NB4 (cell line): ENCODE data around the gene SAXO1.

Experiments
- DNase-seq: peaks from one replicate; pipeline ENCODE4 v3.0.0; 2010; ENCODE audit warnings: low read depth
- H3K4me3 ChIP-seq: one replicate; pipeline ENCODE4 v1.5.1; 2011; ENCODE audit warnings: mild to moderate bottlenecking, low read depth, low read length, moderate library complexity
- MYC ChIP-seq: IDR thresholded peaks from 2 replicates; pipeline ENCODE4 v1.6.1; 2011; ENCODE audit warnings: low read depth, low read length
- POLR2A ChIP-seq: IDR thresholded peaks from 2 replicates; pipeline ENCODE4 v1.6.1; 2011; ENCODE audit warnings: mild to moderate bottlenecking; ENCODE audit not compliant: insufficient read length; ENCODE audit errors: extremely low read depth
- TF ChIP-seq, protein P1 (sequence below): IDR thresholded peaks from one replicate; pipeline ENCODE4 v1.5.1; 2012; ENCODE audit warnings: low read depth, low read length
- TF ChIP-seq, protein P2 (sequence below): IDR thresholded peaks from 2 replicates; pipeline ENCODE4 v1.6.1; 2011; ENCODE audit warnings: low read depth, low read length

The SAXO1 gene

GRCh38 chr9:18881758-18882157 is 151.3 kb downstream of the SAXO1 start:
- TF ChIP-seq, protein P1, sequence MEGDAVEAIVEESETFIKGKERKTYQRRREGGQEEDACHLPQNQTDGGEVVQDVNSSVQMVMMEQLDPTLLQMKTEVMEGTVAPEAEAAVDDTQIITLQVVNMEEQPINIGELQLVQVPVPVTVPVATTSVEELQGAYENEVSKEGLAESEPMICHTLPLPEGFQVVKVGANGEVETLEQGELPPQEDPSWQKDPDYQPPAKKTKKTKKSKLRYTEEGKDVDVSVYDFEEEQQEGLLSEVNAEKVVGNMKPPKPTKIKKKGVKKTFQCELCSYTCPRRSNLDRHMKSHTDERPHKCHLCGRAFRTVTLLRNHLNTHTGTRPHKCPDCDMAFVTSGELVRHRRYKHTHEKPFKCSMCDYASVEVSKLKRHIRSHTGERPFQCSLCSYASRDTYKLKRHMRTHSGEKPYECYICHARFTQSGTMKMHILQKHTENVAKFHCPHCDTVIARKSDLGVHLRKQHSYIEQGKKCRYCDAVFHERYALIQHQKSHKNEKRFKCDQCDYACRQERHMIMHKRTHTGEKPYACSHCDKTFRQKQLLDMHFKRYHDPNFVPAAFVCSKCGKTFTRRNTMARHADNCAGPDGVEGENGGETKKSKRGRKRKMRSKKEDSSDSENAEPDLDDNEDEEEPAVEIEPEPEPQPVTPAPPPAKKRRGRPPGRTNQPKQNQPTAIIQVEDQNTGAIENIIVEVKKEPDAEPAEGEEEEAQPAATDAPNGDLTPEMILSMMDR, result no peak
- TF ChIP-seq POLR2A, result no peak
- TF ChIP-seq, protein P2, sequence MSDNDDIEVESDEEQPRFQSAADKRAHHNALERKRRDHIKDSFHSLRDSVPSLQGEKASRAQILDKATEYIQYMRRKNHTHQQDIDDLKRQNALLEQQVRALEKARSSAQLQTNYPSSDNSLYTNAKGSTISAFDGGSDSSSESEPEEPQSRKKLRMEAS, result no peak
- no peak for TF ChIP-seq MYC
- H3K4me3 ChIP-seq, result no peak overlapping the region
- DNase-seq, result no peak

DNA sequence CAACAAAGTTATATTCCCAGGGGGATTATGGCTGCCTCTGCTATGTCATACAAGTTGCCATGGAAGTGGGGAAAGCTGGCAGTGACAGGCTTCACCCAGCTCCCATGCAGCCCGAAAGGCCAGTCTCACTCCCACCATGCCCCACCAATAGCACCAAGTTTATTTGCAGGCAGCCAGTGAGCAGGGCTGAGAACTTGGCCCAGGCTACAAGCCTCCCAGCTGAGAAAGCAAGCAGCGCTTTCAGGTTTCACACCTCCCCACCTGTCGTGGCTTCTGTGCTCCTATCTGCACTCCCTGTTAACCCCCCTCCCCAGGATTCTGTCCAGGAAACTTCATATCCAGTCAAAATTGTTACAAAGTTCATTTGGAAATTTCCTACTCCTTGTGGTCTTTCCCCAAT is 155.0 kb downstream of the SAXO1 start:
- no peak for DNase-seq
- no peak overlapping the region for H3K4me3 ChIP-seq
- TF ChIP-seq POLR2A (no peak), MYC (no peak)
- TF ChIP-seq, protein P2, result no peak
- TF ChIP-seq, protein P1, result no peak
